ENCODE measurements around the gene CASKIN2. TPM values are rescaled to one million over a fixed set of nuclear protein-coding genes. Genes with fewer than 3 reads are reported as not detected.

CASKIN2 gene
- total RNA-seq, 5 donors from 2014 or later (not counting 1 experiment from before 2014, with no cell fraction given): 0.28 to 0.88 (median 0.85) TPM

DNA sequence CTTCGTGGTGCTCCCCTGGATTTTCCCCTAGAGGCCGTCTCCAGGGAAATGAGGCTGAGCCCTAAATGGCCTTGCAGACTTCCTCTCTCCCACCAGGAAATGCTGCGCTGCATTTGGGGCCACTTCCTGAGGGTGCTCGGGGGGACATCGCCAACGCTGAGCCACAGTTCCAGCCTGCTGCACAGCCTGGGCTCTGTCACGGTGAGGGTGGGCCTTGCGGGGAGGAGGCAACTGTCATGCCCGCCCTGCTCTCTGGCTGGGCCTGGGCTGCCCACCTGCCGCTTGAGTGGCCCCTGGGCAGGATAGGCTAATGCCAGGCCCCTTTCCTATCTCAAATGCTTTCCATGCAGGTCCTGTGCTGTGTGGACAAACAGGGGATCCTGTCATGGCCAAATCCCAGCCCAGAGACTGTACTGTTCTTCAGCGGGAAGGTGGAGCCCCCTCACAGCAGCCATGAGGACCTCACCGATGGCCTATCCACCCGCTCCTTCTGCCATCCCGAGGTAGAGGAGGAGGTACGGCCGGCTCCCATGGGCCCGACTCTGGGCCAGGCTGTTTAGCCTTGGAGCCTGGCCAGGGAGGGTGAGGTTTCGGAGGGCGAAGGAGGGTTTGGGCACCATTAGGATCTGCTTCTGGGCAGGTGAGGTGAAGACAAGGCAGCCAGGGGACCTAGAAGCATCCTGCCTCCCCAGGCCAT is 24.2 kb downstream of the CASKIN2 start:
- no peak overlapping the region for H3K4me3 Mint-ChIP-seq
- DNase-seq (no peak), ATAC-seq (replicated peaks in 1 of 4) (no peak)
- CTCF ChIA-PET: no interaction called here
- no peaks in the 10 kb centered on the region for H3K27me3 Mint-ChIP-seq
- Histone ChIP-seq H3K36me3 (ENCODE audit: control insufficient read depth in 2 of 2, extremely low read depth in 1 of 2, insufficient read depth in 1 of 2, low read length in 1 of 2) (peaks cover 15 to 45% of the 10 kb centered on the region in 2 donors), H3K4me1 (ENCODE audit: control insufficient read depth in 1 of 2, extremely low read depth in 1 of 2, insufficient read depth in 2 of 2, low read length in 2 of 2) (peaks cover 13 to 32% of the 10 kb centered on the region in 2 experiments), H3K4me3 (ENCODE audit: control insufficient read depth in 1 of 2, extremely low read depth in 1 of 2, low read length in 1 of 2) (no peak overlapping the region), H3K27ac (ENCODE audit: low read length) (no peak overlapping the region), H3K27me3 (replicated peaks in 1 of 2; ENCODE audit: control insufficient read depth in 2 of 2, extremely low read depth in 1 of 2, insufficient read depth in 2 of 2, low read length in 1 of 2) (no peaks in the 10 kb centered on the region), H3K9me3 (no peaks in the 10 kb centered on the region)
- 89% methylated on average over 14 of the region's 19 CpGs for WGBS (ENCODE audit: insufficient coverage)
- H3K36me3 Mint-ChIP-seq: peaks cover 33% of the 10 kb centered on the region
- H3K4me1 Mint-ChIP-seq: peaks cover 24 to 30% (median 24%) of the 10 kb centered on the region in 3 donors
- no peaks in the 10 kb centered on the region for H3K9me3 Mint-ChIP-seq
- no peak overlapping the region for H3K27ac Mint-ChIP-seq
- POLR2A ChIA-PET: no interaction called here

DNA sequence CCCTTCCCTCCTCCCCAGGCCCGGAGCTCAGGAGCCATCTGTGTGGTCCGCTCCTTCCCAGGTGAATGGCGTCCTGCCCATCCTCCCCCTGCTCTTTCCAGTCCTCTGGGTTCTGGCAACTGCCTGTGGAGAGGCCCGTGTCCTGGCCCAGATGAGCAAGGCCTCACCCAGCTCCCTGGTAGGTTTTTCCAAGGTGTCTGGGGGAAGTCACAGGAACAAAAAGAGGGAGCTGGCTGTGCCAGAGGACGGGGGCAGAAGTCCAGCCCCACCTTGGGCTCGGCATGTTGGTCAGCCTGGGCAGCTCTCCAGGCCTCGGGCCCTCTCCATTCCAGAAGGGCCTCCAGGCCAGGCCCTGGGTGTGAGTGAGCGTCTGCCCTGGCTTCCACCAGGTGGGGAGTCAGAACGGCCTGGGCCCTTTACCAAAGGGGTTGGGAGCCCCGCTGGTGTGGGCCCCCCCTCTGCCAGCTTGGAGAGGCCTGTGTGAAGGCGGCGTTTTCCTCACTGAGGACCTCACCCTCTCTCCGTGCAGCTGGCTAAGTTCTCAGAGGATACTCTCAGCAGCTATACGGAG is 25.1 kb downstream of the CASKIN2 start:
- POLR2A ChIA-PET: no interaction called here
- WGBS (ENCODE audit: insufficient coverage): 92% methylated on average over 12 of the region's 14 CpGs
- H3K4me1 Mint-ChIP-seq: peaks cover 24 to 30% (median 26%) of the 10 kb centered on the region in 3 donors

GRCh38 chr17:75489511-75489955 is 25.8 kb downstream of the CASKIN2 start:
- Histone ChIP-seq H3K9me3 (no peaks in the 10 kb centered on the region), H3K27ac (ENCODE audit: low read length) (no peak overlapping the region), H3K4me1 (ENCODE audit: control insufficient read depth in 1 of 2, extremely low read depth in 1 of 2, insufficient read depth in 2 of 2, low read length in 2 of 2) (peaks cover 13 to 32% of the 10 kb centered on the region in 2 experiments), H3K36me3 (ENCODE audit: control insufficient read depth in 2 of 2, extremely low read depth in 1 of 2, insufficient read depth in 1 of 2, low read length in 1 of 2) (peaks cover 15 to 40% of the 10 kb centered on the region in 2 donors), H3K27me3 (replicated peaks in 1 of 2; ENCODE audit: control insufficient read depth in 2 of 2, extremely low read depth in 1 of 2, insufficient read depth in 2 of 2, low read length in 1 of 2) (no peaks in the 10 kb centered on the region), H3K4me3 (ENCODE audit: control insufficient read depth in 1 of 2, extremely low read depth in 1 of 2, low read length in 1 of 2) (no peak overlapping the region)
- Mint-ChIP-seq H3K27me3 (no peaks in the 10 kb centered on the region), H3K4me1 (peaks cover 26 to 33% (median 27%) of the 10 kb centered on the region in 3 donors), H3K36me3 (peaks cover 32% of the 10 kb centered on the region), H3K27ac (no peak overlapping the region), H3K4me3 (peak overlapping the region in 1 of 3 donors; percentile 38), H3K9me3 (no peaks in the 10 kb centered on the region)
- WGBS (ENCODE audit: insufficient coverage): 97% methylated on average over 10 of the region's 14 CpGs
- POLR2A ChIA-PET: no interaction called here
- DNase-seq: no peak
- CTCF ChIA-PET: no interaction called here
- ATAC-seq (replicated peaks in 1 of 4): no peak

More for the DNA sequence above, 25.1 kb downstream of the CASKIN2 start:
- no peak for DNase-seq
- Histone ChIP-seq H3K27me3 (replicated peaks in 1 of 2; ENCODE audit: control insufficient read depth in 2 of 2, extremely low read depth in 1 of 2, insufficient read depth in 2 of 2, low read length in 1 of 2) (no peaks in the 10 kb centered on the region), H3K4me3 (ENCODE audit: control insufficient read depth in 1 of 2, extremely low read depth in 1 of 2, low read length in 1 of 2) (no peak overlapping the region), H3K9me3 (no peaks in the 10 kb centered on the region), H3K4me1 (ENCODE audit: control insufficient read depth in 1 of 2, extremely low read depth in 1 of 2, insufficient read depth in 2 of 2, low read length in 2 of 2) (peaks cover 13 to 32% of the 10 kb centered on the region in 2 experiments), H3K27ac (ENCODE audit: low read length) (no peak overlapping the region), H3K36me3 (ENCODE audit: control insufficient read depth in 2 of 2, extremely low read depth in 1 of 2, insufficient read depth in 1 of 2, low read length in 1 of 2) (peaks cover 15 to 40% of the 10 kb centered on the region in 2 donors)
- Mint-ChIP-seq H3K27ac (no peak overlapping the region), H3K36me3 (peaks cover 30% of the 10 kb centered on the region), H3K4me3 (no peak overlapping the region), H3K9me3 (no peaks in the 10 kb centered on the region), H3K27me3 (no peaks in the 10 kb centered on the region)
- no peak for ATAC-seq (replicated peaks in 1 of 4)
- CTCF ChIA-PET: no interaction called here

DNA sequence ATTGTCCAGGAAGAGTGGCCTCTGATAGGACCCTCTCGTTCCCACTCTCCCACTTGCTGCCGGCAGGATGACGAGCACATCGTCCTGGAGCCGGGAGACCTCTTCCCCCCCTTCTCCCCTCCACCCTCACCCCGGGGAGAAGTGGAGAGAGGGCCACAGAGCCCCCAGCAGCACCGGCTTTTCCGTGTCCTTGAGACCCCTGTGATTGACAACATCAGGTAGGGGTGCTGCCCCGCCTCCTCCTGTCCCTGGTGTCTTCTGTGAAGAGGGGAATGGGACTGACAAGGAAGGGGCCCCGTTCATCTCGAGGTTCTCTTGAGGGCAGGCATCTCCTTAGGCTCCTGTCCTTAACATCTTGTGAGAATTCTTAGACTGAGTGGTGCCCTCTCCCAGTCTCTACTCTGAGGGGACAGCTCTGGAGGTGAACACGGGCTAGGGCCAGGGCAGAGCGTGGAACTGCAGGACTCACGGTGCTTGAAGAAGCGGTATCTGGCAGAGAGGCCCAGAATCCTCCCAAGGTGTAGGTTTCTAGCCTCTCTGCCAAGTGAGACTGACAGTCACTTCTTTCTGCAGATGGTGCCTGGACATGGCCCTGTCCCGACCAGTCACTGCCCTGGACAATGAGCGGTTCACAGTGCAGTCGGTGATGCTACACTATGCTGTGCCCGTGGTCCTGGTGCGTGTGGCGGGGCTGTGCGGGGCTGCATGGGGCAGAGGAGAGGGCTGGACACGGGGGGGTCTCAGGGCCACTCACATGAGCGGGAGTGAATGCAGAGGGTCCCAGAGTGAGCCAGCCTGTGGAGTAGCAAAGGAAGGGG is 26.4 kb downstream of the CASKIN2 start:
- POLR2A ChIA-PET: no interaction called here
- WGBS (ENCODE audit: insufficient coverage): 96% methylated on average over 20 of the region's 24 CpGs
- CTCF ChIA-PET: no interaction called here

DNA sequence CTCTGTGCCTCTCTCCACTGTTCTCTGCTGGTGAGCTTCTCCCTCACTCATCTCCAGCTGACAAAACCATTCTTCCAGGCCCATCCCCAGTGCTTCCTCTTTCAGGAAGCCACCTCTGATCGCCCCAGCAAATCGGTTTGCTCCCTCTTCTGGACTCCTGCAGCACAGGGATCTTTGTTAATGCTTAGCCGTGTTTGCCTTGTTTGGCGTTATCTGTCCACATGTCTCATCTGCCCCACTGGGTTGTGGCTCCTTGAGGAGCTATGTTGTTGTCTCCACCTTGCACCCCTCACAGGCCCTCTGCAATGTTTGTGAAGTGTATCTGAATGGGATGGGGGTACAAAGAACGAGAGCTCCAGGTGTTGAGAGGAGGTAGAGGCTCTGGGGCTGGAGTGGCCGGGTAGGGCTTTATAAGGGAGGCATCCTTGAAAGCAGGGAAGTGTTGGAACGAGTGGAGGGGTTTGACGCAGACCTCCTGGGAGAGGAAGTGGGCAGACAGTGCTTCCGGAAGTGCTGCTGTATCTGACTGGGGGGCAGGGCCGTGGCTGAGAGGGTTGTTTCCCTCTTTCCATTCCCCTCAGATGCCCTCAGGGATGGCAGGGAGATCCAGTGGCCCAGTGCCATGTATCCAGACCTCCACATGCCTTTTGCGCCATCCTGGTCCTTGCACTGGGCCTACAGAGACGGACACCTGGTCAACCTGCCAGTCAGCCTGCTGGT is 27.8 kb downstream of the CASKIN2 start:
- CTCF ChIA-PET: interaction anchor here (0.5 to 0.6 kb wide), 2 partner anchors 33 to 113 kb away, joined by 3 to 4 read pairs; no protein-coding TSS in a partner anchor
- POLR2A ChIA-PET: interaction anchor here in 1 of 2 donors (0.6 kb wide), 1 partner anchor 94 kb away, joined by 3 read pairs; no protein-coding TSS in a partner anchor

More for the DNA sequence above, 26.4 kb downstream of the CASKIN2 start:
- H3K4me3 Mint-ChIP-seq: peak overlapping the region in 1 of 3 donors; percentile 79
- Histone ChIP-seq H3K9me3 (no peaks in the 10 kb centered on the region), H3K4me3 (ENCODE audit: control insufficient read depth in 1 of 2, extremely low read depth in 1 of 2, low read length in 1 of 2) (no peak overlapping the region), H3K4me1 (ENCODE audit: control insufficient read depth in 1 of 2, extremely low read depth in 1 of 2, insufficient read depth in 2 of 2, low read length in 2 of 2) (peaks cover 13 to 32% of the 10 kb centered on the region in 2 experiments), H3K36me3 (ENCODE audit: control insufficient read depth in 2 of 2, extremely low read depth in 1 of 2, insufficient read depth in 1 of 2, low read length in 1 of 2) (peaks cover 15 to 34% of the 10 kb centered on the region in 2 donors), H3K27me3 (replicated peaks in 1 of 2; ENCODE audit: control insufficient read depth in 2 of 2, extremely low read depth in 1 of 2, insufficient read depth in 2 of 2, low read length in 1 of 2) (no peaks in the 10 kb centered on the region), H3K27ac (ENCODE audit: low read length) (no peak overlapping the region)
- no peaks in the 10 kb centered on the region for H3K9me3 Mint-ChIP-seq
- DNase-seq (no peak), ATAC-seq (replicated peaks in 1 of 4) (no peak)
- H3K36me3 Mint-ChIP-seq: peaks cover 30% of the 10 kb centered on the region
- peaks cover 26 to 33% (median 27%) of the 10 kb centered on the region in 3 donors for H3K4me1 Mint-ChIP-seq
- peak overlapping the region in 1 of 2 donors; percentile 99 for H3K27ac Mint-ChIP-seq
- no peaks in the 10 kb centered on the region for H3K27me3 Mint-ChIP-seq

More for the DNA sequence above, 27.8 kb downstream of the CASKIN2 start:
- Mint-ChIP-seq H3K27ac (peak overlapping the region; percentile 98 to 99), H3K9me3 (no peaks in the 10 kb centered on the region), H3K36me3 (peaks cover 29% of the 10 kb centered on the region), H3K4me3 (peak overlapping the region; percentile 60 to 79 (median 61)), H3K4me1 (peaks cover 30 to 33% (median 32%) of the 10 kb centered on the region in 3 donors), H3K27me3 (no peaks in the 10 kb centered on the region)
- peaks cover 9 to 21% of the 10 kb centered on the region in 2 donors for H3K36me3 ChIP-seq (ENCODE audit: control insufficient read depth in 2 of 2, extremely low read depth in 1 of 2, insufficient read depth in 1 of 2, low read length in 1 of 2)
- H3K27ac ChIP-seq (ENCODE audit: low read length): peak overlapping the region; percentile 89
- H3K27me3 ChIP-seq (replicated peaks in 1 of 2; ENCODE audit: control insufficient read depth in 2 of 2, extremely low read depth in 1 of 2, insufficient read depth in 2 of 2, low read length in 1 of 2): no peaks in the 10 kb centered on the region
- peak; percentile 35 to 75 (median 54) for DNase-seq
- peak overlapping the region; percentile 18 to 39 for H3K4me3 ChIP-seq (ENCODE audit: control insufficient read depth in 1 of 2, extremely low read depth in 1 of 2, low read length in 1 of 2)
- H3K4me1 ChIP-seq (ENCODE audit: control insufficient read depth in 1 of 2, extremely low read depth in 1 of 2, insufficient read depth in 2 of 2, low read length in 2 of 2): peaks cover 13 to 32% of the 10 kb centered on the region in 2 experiments
- 44% methylated on average over 7 of the region's 12 CpGs for WGBS (ENCODE audit: insufficient coverage)
- ATAC-seq (replicated peaks in 1 of 4): peak; percentile 86 to 95 (median 93)
- H3K9me3 ChIP-seq: no peaks in the 10 kb centered on the region
